ENCODE results near the gene ME3.
"Not testable (repeated sequence)": the region's sequence is repeated elsewhere in the genome, so short reads cannot be mapped to it uniquely, and the experiment has no call there.

The ME3 gene

GRCh38 chr11:86580535-86580934 is 91.9 kb downstream of the ME3 start:
- no peak for DNase-seq

- DNase-seq = no peak
These were observed 93.0 kb downstream of the ME3 start for GRCh38 chr11:86579406-86579731.

- no peak for DNase-seq
These were observed 93.5 kb downstream of the ME3 start for GRCh38 chr11:86578727-86579405.

- peak; percentile 93 for DNase-seq
These were observed 94.5 kb downstream of the ME3 start for GRCh38 chr11:86577644-86578636.

GRCh38 chr11:86576946-86577624 is 95.3 kb downstream of the ME3 start:
- DNase-seq = no peak

- no peak for DNase-seq
These were observed 96.5 kb downstream of the ME3 start for GRCh38 chr11:86575927-86576326.

- DNase-seq = peak; percentile 38
These were observed 97.1 kb downstream of the ME3 start for GRCh38 chr11:86575208-86575855.

GRCh38 chr11:86574493-86575207 is 97.8 kb downstream of the ME3 start:
- DNase-seq = no peak

- DNase-seq = peak; percentile 33
These were observed 101.0 kb downstream of the ME3 start for GRCh38 chr11:86571273-86571948.

GRCh38 chr11:86570451-86570850 is 102.0 kb downstream of the ME3 start:
- no peak for DNase-seq

GRCh38 chr11:86570020-86570419 is 102.4 kb downstream of the ME3 start:
- no peak for DNase-seq

GRCh38 chr11:86569109-86569508 is 103.3 kb downstream of the ME3 start:
- no peak for DNase-seq

GRCh38 chr11:86565801-86566312 is 106.6 kb downstream of the ME3 start:
- DNase-seq = no peak

GRCh38 chr11:86565388-86565787 is 107.0 kb downstream of the ME3 start:
- no peak for DNase-seq

GRCh38 chr11:86562842-86563241 is 109.6 kb downstream of the ME3 start:
- DNase-seq = not testable (repeated sequence)

GRCh38 chr11:86559311-86559945 is 113.0 kb downstream of the ME3 start:
- no peak for DNase-seq

GRCh38 chr11:86558841-86559240 is 113.6 kb downstream of the ME3 start:
- DNase-seq = no peak

- DNase-seq = no peak
These were observed 114.2 kb downstream of the ME3 start for GRCh38 chr11:86558207-86558606.

- no peak for DNase-seq
These were observed 116.5 kb downstream of the ME3 start for GRCh38 chr11:86555866-86556265.

GRCh38 chr11:86555401-86555800 is 117.0 kb downstream of the ME3 start:
- DNase-seq = no peak

- no peak for DNase-seq
These were observed 119.2 kb downstream of the ME3 start for GRCh38 chr11:86553265-86553664.

All from HCEC 1CT (cell line).